SH-SY5Y (cell line): ENCODE results near the gene NEK1.

ENCODE experiments used
- GATA2 ChIP-seq: IDR thresholded peaks from 2 replicates; pipeline ENCODE4 v1.6.1; 2011; ENCODE audit warnings: mild to moderate bottlenecking, low read depth, low read length
- GATA3 ChIP-seq: IDR thresholded peaks from 2 replicates; pipeline ENCODE4 v1.6.1; 2011; ENCODE audit warnings: low read depth, mild to moderate bottlenecking, low read length, moderate library complexity

DNA sequence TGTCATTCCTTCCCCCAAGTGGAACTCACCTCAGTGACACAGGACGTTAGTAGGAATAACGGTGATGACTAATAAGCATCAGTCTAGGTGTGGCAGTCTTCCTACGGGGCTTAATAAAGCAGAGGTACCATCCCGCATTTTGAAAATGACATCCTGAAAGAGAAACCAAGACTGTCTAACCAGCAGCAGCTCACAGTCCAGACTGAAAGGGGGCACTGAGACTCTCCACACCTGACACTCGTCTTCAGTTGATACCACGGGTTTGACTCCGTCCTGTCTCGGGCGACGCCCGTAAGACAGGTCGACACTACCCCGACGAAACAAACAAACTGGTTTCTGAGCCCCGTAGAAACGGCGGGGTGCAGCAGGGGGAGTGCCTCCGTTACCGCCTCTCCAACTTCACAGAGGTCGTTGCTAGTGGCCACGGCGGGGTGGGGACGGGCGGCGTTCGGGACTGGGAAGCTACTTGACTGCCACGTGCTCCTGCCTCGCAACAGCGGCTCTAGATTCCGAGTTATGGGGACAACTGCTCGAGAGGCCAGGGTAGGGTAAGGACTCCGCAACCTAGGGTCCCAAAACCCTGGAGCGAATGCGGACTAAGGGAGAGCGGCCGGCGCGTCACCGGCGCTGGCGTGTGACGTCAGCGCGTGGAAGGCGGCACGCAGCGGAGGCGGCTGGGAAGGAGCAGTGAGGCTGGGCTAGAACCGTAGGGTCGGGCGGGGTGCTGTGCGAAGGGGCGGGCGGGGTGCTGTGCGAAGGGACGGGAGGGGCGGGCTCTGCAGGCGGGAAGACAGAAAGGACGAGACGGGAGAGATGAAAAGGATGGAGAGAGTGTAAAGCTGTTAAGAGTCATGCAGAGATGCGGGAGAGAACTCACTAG is at the start of gene NEK1:
- TF ChIP-seq GATA2 (no peak), GATA3 (no peak)
